Measurements from ENCODE around the gene SNX9. TPM values are rescaled to one million over a fixed set of nuclear protein-coding genes. Genes with fewer than 3 reads are reported as not detected.

The SNX9 gene
- total RNA-seq, 2 donors from 2014 or later = 87.2 to 90.8 TPM

- Histone ChIP-seq H3K4me1 (ENCODE audit: control insufficient read depth in 1 of 2, low read depth in 2 of 2) (peaks cover 0 to 16% of the 10 kb centered on the region in 2 donors), H3K27me3 (replicated peaks; ENCODE audit: insufficient read depth) (no peaks in the 10 kb centered on the region), H3K9me3 (peaks cover 14% of the 10 kb centered on the region), H3K36me3 (no peaks in the 10 kb centered on the region), H3K4me3 (no peak overlapping the region), H3K27ac (no peak overlapping the region)
- DNase-seq (ENCODE audit: low spot score) (no peak), ATAC-seq (ENCODE audit: insufficient number of reproducible peaks, low FRiP score, low read depth) (no peak)
- TF ChIP-seq CTCF (IDR thresholded peaks at IDR 0.05) = no peak
Observed at GRCh38 chr6:157961153-157961831, 138.2 kb downstream of the SNX9 start.

GRCh38 chr6:157961832-157962575 lies 139.0 kb downstream of the SNX9 start:
- Histone ChIP-seq H3K27me3 (replicated peaks; ENCODE audit: insufficient read depth) (no peaks in the 10 kb centered on the region), H3K4me1 (ENCODE audit: control insufficient read depth in 1 of 2, low read depth in 2 of 2) (peaks cover 0 to 16% of the 10 kb centered on the region in 2 donors), H3K36me3 (no peaks in the 10 kb centered on the region), H3K4me3 (no peak overlapping the region), H3K9me3 (peaks cover 14% of the 10 kb centered on the region), H3K27ac (no peak overlapping the region)
- no peak for ATAC-seq (ENCODE audit: insufficient number of reproducible peaks, low FRiP score, low read depth)
- no peak for TF ChIP-seq CTCF (IDR thresholded peaks at IDR 0.05)
- DNase-seq (ENCODE audit: low spot score) = no peak

DNA sequence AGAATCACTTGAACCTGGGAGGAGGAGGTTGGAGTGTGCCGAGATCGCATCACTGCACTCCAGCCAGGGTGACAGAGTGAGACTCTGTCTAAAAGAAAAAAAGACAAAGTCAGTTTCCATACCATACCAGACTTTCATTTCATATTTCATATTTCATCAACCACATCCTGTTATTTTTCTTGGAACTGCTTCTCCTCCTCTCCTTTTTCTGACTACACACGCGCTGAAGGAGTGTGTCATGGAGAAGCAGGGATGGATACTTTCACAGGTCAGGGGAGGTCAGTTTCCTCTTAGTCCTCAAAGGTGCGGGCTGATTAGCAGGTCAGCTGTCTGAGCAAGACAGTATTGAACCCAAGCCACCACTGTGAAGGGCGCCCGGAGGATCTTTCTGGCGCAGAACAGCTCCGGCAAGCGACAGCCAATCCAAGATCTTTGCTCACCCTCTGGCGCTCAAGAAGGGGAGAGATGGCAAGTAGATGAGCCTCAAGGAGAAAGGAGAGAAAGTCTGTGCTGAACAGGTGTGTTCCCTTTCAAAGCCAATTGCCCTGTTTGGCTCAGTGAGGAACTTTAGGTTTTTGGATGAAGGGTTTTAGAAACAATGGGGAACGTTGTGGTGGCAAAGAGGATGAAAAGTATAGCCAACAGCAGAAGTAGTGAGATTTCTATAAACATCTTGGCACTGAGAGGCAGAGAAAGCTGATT lies 139.7 kb downstream of the SNX9 start:
- peak overlapping the region; percentile 22 to 39 for H3K27ac ChIP-seq
- no peak for DNase-seq (ENCODE audit: low spot score)
- peaks cover 14% of the 10 kb centered on the region for H3K9me3 ChIP-seq
- H3K27me3 ChIP-seq (replicated peaks; ENCODE audit: insufficient read depth) = no peaks in the 10 kb centered on the region
- TF ChIP-seq CTCF (IDR thresholded peaks at IDR 0.05) = no peak
- no peak for ATAC-seq (ENCODE audit: insufficient number of reproducible peaks, low FRiP score, low read depth)
- H3K36me3 ChIP-seq = no peaks in the 10 kb centered on the region
- no peak overlapping the region for H3K4me3 ChIP-seq
- peaks cover 0 to 16% of the 10 kb centered on the region in 2 donors for H3K4me1 ChIP-seq (ENCODE audit: control insufficient read depth in 1 of 2, low read depth in 2 of 2)

DNA sequence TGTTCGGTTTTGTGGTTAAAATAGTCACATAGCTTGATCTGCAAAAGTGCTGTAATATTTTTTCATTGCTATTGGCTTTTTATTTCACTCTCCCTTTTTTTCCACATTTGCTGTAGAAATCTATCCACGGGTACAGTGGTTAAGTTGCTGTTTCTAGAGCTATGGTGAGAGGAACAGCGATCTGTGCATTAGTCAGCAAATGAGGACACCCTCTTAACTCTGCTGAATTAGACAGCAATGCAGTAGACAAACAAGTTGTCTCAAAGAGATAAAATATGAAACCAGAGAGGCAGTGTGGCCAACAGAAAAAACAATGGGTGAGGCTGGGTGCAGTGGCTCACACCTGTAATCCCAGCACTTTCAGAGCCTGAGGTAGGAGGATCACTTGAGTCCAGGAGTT lies 141.1 kb downstream of the SNX9 start:
- TF ChIP-seq CTCF (IDR thresholded peaks at IDR 0.05) = no peak
- ATAC-seq (ENCODE audit: insufficient number of reproducible peaks, low FRiP score, low read depth) = no peak
- no peaks in the 10 kb centered on the region for H3K36me3 ChIP-seq

GRCh38 chr6:157965387-157965786 lies 142.3 kb downstream of the SNX9 start:
- DNase-seq (ENCODE audit: low spot score) (no peak), ATAC-seq (ENCODE audit: insufficient number of reproducible peaks, low FRiP score, low read depth) (no peak)
- H3K36me3 ChIP-seq = no peaks in the 10 kb centered on the region
- no peak overlapping the region for H3K27ac ChIP-seq
- H3K27me3 ChIP-seq (replicated peaks; ENCODE audit: insufficient read depth) = no peaks in the 10 kb centered on the region
- no peaks in the 10 kb centered on the region for H3K9me3 ChIP-seq
- H3K4me1 ChIP-seq (ENCODE audit: control insufficient read depth in 1 of 2, low read depth in 2 of 2) = peaks cover 0 to 16% of the 10 kb centered on the region in 2 donors
- no peak for TF ChIP-seq CTCF (IDR thresholded peaks at IDR 0.05)
- H3K4me3 ChIP-seq = no peak overlapping the region

More for the DNA sequence above, 141.1 kb downstream of the SNX9 start:
- no peak overlapping the region for H3K27ac ChIP-seq
- no peak overlapping the region for H3K4me3 ChIP-seq
- no peaks in the 10 kb centered on the region for H3K27me3 ChIP-seq (replicated peaks; ENCODE audit: insufficient read depth)
- DNase-seq (ENCODE audit: low spot score) = no peak
- H3K9me3 ChIP-seq = peaks cover 4% of the 10 kb centered on the region
- peaks cover 0 to 16% of the 10 kb centered on the region in 2 donors for H3K4me1 ChIP-seq (ENCODE audit: control insufficient read depth in 1 of 2, low read depth in 2 of 2)
